Measurements from ENCODE around the gene C12orf43.

Gene C12orf43

DNA sequence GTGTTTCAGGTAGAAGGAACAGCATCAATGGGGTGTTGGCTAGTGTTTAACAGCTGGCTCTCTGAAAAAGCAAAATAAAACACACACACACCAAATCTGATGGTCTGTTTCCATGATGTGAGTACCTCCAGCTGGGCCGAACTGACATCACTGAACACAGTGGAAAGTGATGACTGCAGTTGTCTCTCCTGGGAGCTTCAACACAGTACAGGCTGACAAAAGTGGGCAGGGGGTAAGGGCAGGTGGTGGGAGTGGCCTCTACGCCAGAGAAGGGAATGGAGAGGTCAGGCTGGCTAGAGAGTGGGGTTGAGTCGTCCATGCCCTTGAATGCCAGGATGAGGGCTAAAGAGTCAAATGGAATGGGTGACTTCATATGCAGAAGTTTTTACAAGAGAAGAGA lies 46.0 kb downstream of the C12orf43 start:
- TF ChIP-seq, protein P1, sequence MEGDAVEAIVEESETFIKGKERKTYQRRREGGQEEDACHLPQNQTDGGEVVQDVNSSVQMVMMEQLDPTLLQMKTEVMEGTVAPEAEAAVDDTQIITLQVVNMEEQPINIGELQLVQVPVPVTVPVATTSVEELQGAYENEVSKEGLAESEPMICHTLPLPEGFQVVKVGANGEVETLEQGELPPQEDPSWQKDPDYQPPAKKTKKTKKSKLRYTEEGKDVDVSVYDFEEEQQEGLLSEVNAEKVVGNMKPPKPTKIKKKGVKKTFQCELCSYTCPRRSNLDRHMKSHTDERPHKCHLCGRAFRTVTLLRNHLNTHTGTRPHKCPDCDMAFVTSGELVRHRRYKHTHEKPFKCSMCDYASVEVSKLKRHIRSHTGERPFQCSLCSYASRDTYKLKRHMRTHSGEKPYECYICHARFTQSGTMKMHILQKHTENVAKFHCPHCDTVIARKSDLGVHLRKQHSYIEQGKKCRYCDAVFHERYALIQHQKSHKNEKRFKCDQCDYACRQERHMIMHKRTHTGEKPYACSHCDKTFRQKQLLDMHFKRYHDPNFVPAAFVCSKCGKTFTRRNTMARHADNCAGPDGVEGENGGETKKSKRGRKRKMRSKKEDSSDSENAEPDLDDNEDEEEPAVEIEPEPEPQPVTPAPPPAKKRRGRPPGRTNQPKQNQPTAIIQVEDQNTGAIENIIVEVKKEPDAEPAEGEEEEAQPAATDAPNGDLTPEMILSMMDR (IDR thresholded peaks at IDR 0.05; ENCODE audit: low read depth, low read length) = no peak
- DNase-seq (ENCODE audit: low read depth in 2 of 2) = no peak
- no peak overlapping the region for H3K4me3 ChIP-seq (replicated peaks in 1 of 2; ENCODE audit: low read depth in 2 of 2, low read length in 2 of 2)

DNA sequence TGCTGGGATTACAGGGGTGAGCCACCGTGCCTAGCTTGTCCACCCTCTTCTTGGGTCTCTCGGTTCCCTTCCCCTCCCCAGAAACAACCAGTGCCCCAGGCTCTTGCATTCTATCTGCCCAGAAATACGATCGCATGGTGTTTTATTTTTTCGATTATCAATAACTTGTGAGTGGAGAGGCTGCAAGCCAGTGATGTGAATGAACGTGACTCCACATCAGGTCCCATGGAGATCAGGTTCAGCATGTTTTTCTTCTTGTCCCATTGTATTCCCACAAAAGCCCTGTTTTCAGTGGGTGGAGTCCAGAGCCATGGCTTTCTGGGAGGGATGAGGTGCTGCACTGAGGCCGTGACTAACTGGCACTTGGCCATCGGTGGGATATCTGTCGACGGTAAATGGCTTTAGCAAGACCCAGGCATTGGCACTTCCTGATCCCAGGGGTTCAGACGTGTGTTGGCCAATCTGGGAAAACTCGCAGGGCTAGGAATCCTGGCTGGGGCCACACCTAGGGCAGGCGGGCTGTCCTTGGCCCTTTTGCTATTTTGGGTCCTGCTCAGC lies 50.7 kb downstream of the C12orf43 start:
- TF ChIP-seq, protein P1 (IDR thresholded peaks at IDR 0.05; ENCODE audit: low read depth, low read length) = no peak
- no peak overlapping the region for H3K4me3 ChIP-seq (replicated peaks in 1 of 2; ENCODE audit: low read depth in 2 of 2, low read length in 2 of 2)
- DNase-seq (ENCODE audit: low read depth in 2 of 2) = no peak

DNA sequence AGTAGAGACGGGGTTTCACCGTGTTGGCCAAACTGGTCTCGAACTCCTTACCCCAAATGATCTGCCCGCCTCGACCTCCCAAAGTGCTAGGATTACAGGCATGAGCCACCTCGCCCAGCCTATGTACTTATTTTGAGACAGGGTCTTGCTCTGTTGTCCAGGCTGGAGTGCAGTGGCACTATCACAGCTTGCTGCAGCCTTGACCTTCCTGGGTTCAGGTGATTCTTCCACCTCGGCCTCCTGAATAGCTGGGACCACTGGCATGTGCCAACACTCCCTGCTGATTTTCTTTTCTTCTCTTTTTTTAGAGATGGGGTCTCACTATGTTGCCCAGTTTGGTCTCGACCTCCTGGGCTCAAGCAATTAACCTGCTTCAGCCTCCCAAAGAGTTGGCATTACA lies 52.0 kb downstream of the C12orf43 start:
- H3K4me3 ChIP-seq (replicated peaks in 1 of 2; ENCODE audit: low read depth in 2 of 2, low read length in 2 of 2) = no peak overlapping the region
- TF ChIP-seq, protein P1 (IDR thresholded peaks at IDR 0.05; ENCODE audit: low read depth, low read length) = no peak
- no peak for DNase-seq (ENCODE audit: low read depth in 2 of 2)

DNA sequence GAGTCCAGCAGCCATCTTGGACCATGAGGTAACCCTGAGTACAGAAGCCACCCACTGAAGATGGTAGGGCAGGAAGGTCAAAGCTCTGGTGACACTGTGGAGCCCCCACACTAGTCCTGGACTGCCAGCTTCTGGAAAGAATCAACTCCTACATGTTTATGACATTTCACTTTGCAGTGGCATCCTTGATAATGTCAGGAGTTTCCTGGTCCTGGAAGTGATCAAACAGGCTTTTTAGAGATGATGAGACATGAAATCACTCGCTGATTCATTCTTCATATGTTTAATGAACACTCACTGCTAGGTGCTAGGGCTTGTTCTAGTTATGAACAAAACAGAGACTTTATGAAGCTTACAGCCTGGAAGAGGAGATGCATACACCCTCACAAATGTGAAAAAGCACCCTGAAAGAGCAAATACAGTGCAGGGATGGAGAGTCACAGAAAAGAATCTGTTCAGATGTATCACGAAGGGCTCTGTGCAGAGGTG lies 53.7 kb downstream of the C12orf43 start:
- H3K4me3 ChIP-seq (replicated peaks in 1 of 2; ENCODE audit: low read depth in 2 of 2, low read length in 2 of 2) = no peak overlapping the region
- TF ChIP-seq, protein P1 (IDR thresholded peaks at IDR 0.05; ENCODE audit: low read depth, low read length) = no peak
- no peak for DNase-seq (ENCODE audit: low read depth in 2 of 2)

DNA sequence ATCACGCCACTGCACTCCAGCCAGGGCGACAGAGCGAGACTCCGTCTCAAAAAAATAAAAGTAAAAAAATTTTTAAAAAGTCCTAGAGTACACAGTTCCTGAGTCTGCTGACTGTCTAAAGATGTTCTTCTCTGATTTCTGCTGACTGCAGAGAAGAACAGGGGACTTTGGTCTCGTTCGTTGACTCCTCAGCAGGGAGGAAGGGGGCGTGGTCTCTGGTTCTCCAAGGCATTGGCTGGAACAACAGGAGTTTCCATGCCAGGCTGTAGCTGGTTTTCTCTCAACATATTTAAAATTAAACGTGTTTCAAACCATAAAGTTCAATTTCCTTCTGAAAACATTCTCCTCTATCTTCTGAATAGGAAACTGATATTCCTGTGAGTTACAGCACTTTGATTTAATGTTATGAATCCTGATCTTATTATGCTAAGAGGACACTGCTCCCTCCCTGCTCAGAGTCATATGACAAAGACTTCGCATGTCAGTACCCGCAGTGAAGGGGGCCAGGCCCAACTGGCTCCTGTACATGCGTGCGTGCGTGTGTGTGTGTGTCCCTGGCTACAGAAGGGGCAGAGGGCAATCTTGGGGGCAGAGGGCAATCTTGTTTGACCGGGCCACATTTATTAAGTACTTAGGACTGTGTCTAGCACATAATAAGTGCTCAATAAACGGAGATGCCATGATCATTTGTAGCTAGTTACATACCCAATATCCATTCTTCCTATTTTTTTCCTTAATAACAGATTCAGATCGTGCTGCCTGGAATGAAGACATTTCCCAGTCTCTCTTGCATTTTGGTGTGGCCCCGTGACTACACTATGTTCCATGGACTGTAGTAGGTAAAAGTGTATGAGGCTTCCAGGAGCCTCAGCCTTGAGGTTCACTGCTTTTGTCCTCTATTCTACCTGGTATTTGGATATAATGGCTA lies 54.4 kb downstream of the C12orf43 start:
- no peak for DNase-seq (ENCODE audit: low read depth in 2 of 2)
- TF ChIP-seq, protein P1 (IDR thresholded peaks at IDR 0.05; ENCODE audit: low read depth, low read length) = no peak
- H3K4me3 ChIP-seq (replicated peaks in 1 of 2; ENCODE audit: low read depth in 2 of 2, low read length in 2 of 2) = no peak overlapping the region

DNA sequence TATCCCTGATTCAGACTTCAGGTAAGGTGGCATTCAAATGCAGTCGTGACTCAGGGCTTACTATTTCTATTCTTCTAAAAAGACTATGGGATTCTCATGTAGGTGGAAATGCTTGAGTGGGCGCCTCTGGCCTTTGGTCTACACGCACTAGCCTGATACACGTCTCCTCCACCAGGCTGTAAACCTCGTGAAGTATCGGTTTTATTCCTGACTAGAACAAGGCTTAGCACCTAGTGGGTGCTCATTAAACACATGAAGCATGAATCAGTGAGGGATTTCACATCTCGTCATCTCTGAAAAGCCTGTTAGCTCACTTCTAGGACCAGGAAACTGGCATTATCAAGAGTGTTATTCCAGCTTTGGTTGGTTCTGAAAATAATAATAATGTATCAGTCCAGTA lies 55.6 kb downstream of the C12orf43 start:
- TF ChIP-seq, protein P1 (IDR thresholded peaks at IDR 0.05; ENCODE audit: low read depth, low read length) = no peak
- no peak for DNase-seq (ENCODE audit: low read depth in 2 of 2)
- no peak overlapping the region for H3K4me3 ChIP-seq (replicated peaks in 1 of 2; ENCODE audit: low read depth in 2 of 2, low read length in 2 of 2)
